ENCODE data around the gene DYRK3.

- TF ChIP-seq POLR2A (IDR thresholded peaks at IDR 0.05; ENCODE audit: low read depth, low read length), result no peak
- no peak for TF ChIP-seq SPI1 (IDR thresholded peaks at IDR 0.05; ENCODE audit: low read depth, low read length)
- no peak for TF ChIP-seq POLR2AphosphoS5 (IDR thresholded peaks at IDR 0.05; ENCODE audit: low read depth, low read length)
- no peak for TF ChIP-seq POU2F2 (IDR thresholded peaks at IDR 0.05; ENCODE audit: low read depth, low read length)
Observed at GRCh38 chr1:206646504-206646903, 11.2 kb downstream of the DYRK3 start.
